H9 (cell line): ENCODE data around the gene GLDC. TPM values are rescaled to one million over a fixed set of nuclear protein-coding genes. Genes with fewer than 3 reads are reported as not detected.

Experiments
- DNase-seq: peaks from one replicate; pipeline ENCODE4 v3.0.0-alpha.2; 2017
- H2AFZ ChIP-seq: one replicate; pipeline ENCODE4 v1.6.1; 2013; ENCODE audit warnings: mild to moderate bottlenecking, low read length, control low read depth, moderate library complexity
- H2AK5ac ChIP-seq: 2 replicates; pipeline ENCODE4 v1.6.1; 2013; ENCODE audit warnings: low read length, control low read depth, mixed read lengths; ENCODE audit not compliant: insufficient read length
- H2BK120ac ChIP-seq: one replicate; pipeline ENCODE4 v1.6.1; 2013; ENCODE audit warnings: low read depth, mild to moderate bottlenecking, low read length, control low read depth, inconsistent platforms; ENCODE audit not compliant: poor library complexity, severe bottlenecking
- H2BK12ac ChIP-seq: 2 replicates; pipeline ENCODE4 v1.6.1; 2013; ENCODE audit warnings: low read length, control low read depth, mixed read lengths, low read depth; ENCODE audit not compliant: insufficient read length
- H2BK15ac ChIP-seq: 2 replicates; pipeline ENCODE4 v1.6.1; 2013; ENCODE audit warnings: low read depth, low read length, control low read depth
- H2BK20ac ChIP-seq: one replicate; pipeline ENCODE4 v1.6.1; 2013; ENCODE audit warnings: low read depth, mild to moderate bottlenecking, low read length, control low read depth, inconsistent platforms; ENCODE audit not compliant: poor library complexity, severe bottlenecking
- H2BK5ac ChIP-seq: 2 replicates; pipeline ENCODE4 v1.6.1; 2013; ENCODE audit warnings: low read length, control low read depth, mixed read lengths; ENCODE audit not compliant: insufficient read length
- H3K14ac ChIP-seq: 2 replicates; pipeline ENCODE4 v1.6.1; 2013; ENCODE audit warnings: low read length, control low read depth; ENCODE audit not compliant: insufficient read depth
- H3K18ac ChIP-seq: 2 replicates; pipeline ENCODE4 v1.6.1; 2013; ENCODE audit warnings: low read depth, mild to moderate bottlenecking, mixed read lengths, low read length, control low read depth; ENCODE audit not compliant: insufficient read length
- H3K23ac ChIP-seq: 2 replicates; pipeline ENCODE4 v1.6.1; 2013; ENCODE audit warnings: low read length, control low read depth, mixed read lengths, low read depth; ENCODE audit not compliant: insufficient read length
- H3K23me2 ChIP-seq: 2 replicates; pipeline ENCODE4 v1.6.1; 2013; ENCODE audit warnings: low read depth, mild to moderate bottlenecking, mixed read lengths, low read length, control low read depth; ENCODE audit not compliant: insufficient read length, poor library complexity, severe bottlenecking
- H3K27ac ChIP-seq: 2 replicates; pipeline ENCODE4 v1.5.1; 2013; ENCODE audit warnings: low read length, control low read depth, mixed read lengths, low read depth; ENCODE audit not compliant: insufficient read length
- H3K27me3 ChIP-seq: 2 replicates; pipeline ENCODE4 v1.6.1; 2013; ENCODE audit warnings: low read length, control low read depth, inconsistent platforms; ENCODE audit not compliant: insufficient read depth
- H3K4ac ChIP-seq: 2 replicates; pipeline ENCODE4 v1.6.1; 2013; ENCODE audit warnings: low read depth, mild to moderate bottlenecking, control low read depth, inconsistent platforms, low read length, moderate library complexity
- H3K4me1 ChIP-seq: 2 replicates; pipeline ENCODE4 v1.6.1; 2013; ENCODE audit warnings: low read length, control low read depth, inconsistent platforms; ENCODE audit not compliant: insufficient read depth
- H3K4me2 ChIP-seq: 2 replicates; pipeline ENCODE4 v1.6.1; 2013; ENCODE audit warnings: low read length, control low read depth, mixed read lengths; ENCODE audit not compliant: insufficient read length, insufficient read depth
- H3K56ac ChIP-seq: 2 replicates; pipeline ENCODE4 v1.6.1; 2013; ENCODE audit warnings: low read depth, mild to moderate bottlenecking, mixed read lengths, low read length, control low read depth; ENCODE audit not compliant: insufficient read length
- H3K79me1 ChIP-seq: 2 replicates; pipeline ENCODE4 v1.6.1; 2013; ENCODE audit warnings: low read depth, mild to moderate bottlenecking, moderate library complexity, low read length, control low read depth, inconsistent platforms; ENCODE audit not compliant: insufficient read depth, poor library complexity, severe bottlenecking
- H3K79me2 ChIP-seq: 2 replicates; pipeline ENCODE4 v1.6.1; 2013; ENCODE audit warnings: low read length, control low read depth, inconsistent platforms; ENCODE audit not compliant: insufficient read depth
- H3K9ac ChIP-seq: 2 replicates; pipeline ENCODE4 v1.6.1; 2013; ENCODE audit warnings: low read length, control low read depth, mixed read lengths; ENCODE audit not compliant: insufficient read length; ENCODE audit errors: extremely low read depth
- H3K9me3 ChIP-seq: one replicate; pipeline ENCODE4 v1.6.1; 2013; ENCODE audit warnings: low read depth, low read length, inconsistent platforms; ENCODE audit not compliant: control insufficient read depth
- H3T11ph ChIP-seq: one replicate; pipeline ENCODE4 v1.6.1; 2013; ENCODE audit warnings: mild to moderate bottlenecking, low read length, control low read depth, inconsistent platforms
- H4K20me1 ChIP-seq: one replicate; pipeline ENCODE4 v1.6.1; 2013; ENCODE audit not compliant: control insufficient read depth, insufficient read length, insufficient read depth
- H4K5ac ChIP-seq: 2 replicates; pipeline ENCODE4 v1.6.1; 2013; ENCODE audit warnings: low read depth, mild to moderate bottlenecking, mixed read lengths, low read length, control low read depth; ENCODE audit not compliant: insufficient read length
- H4K8ac ChIP-seq: replicated peaks from 2 replicates; pipeline ENCODE4 v1.6.1; 2013; ENCODE audit warnings: low read length, control low read depth, mixed read lengths, low read depth; ENCODE audit not compliant: insufficient read length
- H4K91ac ChIP-seq: 2 replicates; pipeline ENCODE4 v1.6.1; 2013; ENCODE audit warnings: low read depth, mild to moderate bottlenecking, moderate library complexity, mixed read lengths, low read length, control low read depth; ENCODE audit not compliant: insufficient read length
- H3K27ac Mint-ChIP-seq, 3 experiments: 2 replicates in 2 of 3; 3 replicates in 1 of 3; pipeline ENCODE4 v1.8.0; 2020 to 2021; ENCODE audit warnings: mixed read lengths in 3 of 3, mild to moderate bottlenecking in 1 of 3, moderate library complexity in 1 of 3
- H3K27me3 Mint-ChIP-seq: 2 replicates; pipeline ENCODE4 v1.8.0; 2021; ENCODE audit warnings: low read depth, mild to moderate bottlenecking, moderate library complexity, mixed read lengths
- H3K36me3 Mint-ChIP-seq, 3 experiments: 2 replicates in 2 of 3; 3 replicates in 1 of 3; pipeline ENCODE4 v1.8.0; 2020 to 2021; ENCODE audit warnings: low read depth in 3 of 3, mixed read lengths in 3 of 3; ENCODE audit not compliant: insufficient read depth in 1 of 3
- H3K4me1 Mint-ChIP-seq, 2 experiments: 2 replicates each; pipeline ENCODE4 v1.8.0; 2020; ENCODE audit warnings: mixed read lengths in 2 of 2
- H3K4me3 Mint-ChIP-seq, 2 experiments: 2 replicates in 1 of 2; 3 replicates in 1 of 2; pipeline ENCODE4 v1.8.0; 2020 to 2021; ENCODE audit warnings: mild to moderate bottlenecking in 2 of 2, mixed read lengths in 2 of 2, moderate library complexity in 1 of 2
- H3K9me3 Mint-ChIP-seq, 2 experiments: 2 replicates in 1 of 2; 3 replicates in 1 of 2; pipeline ENCODE4 v1.8.0; 2020; ENCODE audit warnings: mild to moderate bottlenecking in 2 of 2, mixed read lengths in 2 of 2, moderate library complexity in 1 of 2
- whole genome bisulfite sequencing: extraction: QIAGEN DNeasy Blood & Tissue Kit; methylation state at CpG from one replicate; pipeline ENCODE4 v1.1.7; 2013; ENCODE audit warnings: missing lambda C conversion rate, low lambda C conversion rate, mixed read lengths; ENCODE audit not compliant: insufficient read length; ENCODE audit errors: extremely low coverage; 5-methylcytosine and 5-hydroxymethylcytosine counted together
- total RNA-seq: library from RNA; stranded (reverse); gene quantifications from 2 replicates; pipeline ENCODE4 v1.2.1, GENCODE V29; 2021
- TF ChIP-seq, protein P1 (sequence below): fragments of 200-600 bp; sonication (generic); conservative IDR thresholded peaks from 3 replicates; pipeline ENCODE4 v1.8.0; 2021; ENCODE audit warnings: antibody characterized with exemption, mild to moderate bottlenecking

GLDC gene
- total RNA-seq, 1 experiment from 2014 or later: 74.4 TPM

DNA sequence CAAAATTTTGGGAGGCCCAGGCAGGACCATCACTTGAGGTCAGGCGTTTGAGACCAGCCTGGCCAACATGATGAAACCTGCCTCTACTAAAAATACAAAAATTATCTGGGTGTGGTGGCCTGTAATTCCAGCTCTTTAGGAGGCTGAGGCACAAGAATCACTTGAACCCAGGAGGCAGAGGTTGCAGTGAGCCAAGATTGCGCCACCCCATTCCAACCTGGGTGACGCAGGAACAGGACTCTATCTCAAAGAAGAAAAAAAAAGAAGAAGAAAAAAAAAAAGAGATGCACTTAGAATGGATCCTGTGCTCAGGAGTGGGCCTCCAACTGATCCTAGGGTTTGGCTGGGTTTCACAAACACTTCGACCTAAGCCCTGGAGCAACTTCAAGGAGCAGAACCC lies 45.1 kb downstream of the GLDC start:
- Histone ChIP-seq H2BK120ac (no peak overlapping the region), H3K79me2 (no peaks in the 10 kb centered on the region), H4K8ac (no peak overlapping the region), H3K4ac (no peak overlapping the region), H2AK5ac (no peak overlapping the region), H3K56ac (no peak overlapping the region), H2BK15ac (no peak overlapping the region), H2BK12ac (no peak overlapping the region), H3K4me2 (no peak overlapping the region), H2BK20ac (no peak overlapping the region), H3K23me2 (no peaks in the 10 kb centered on the region), H3K9me3 (no peaks in the 10 kb centered on the region), H3K27me3 (no peaks in the 10 kb centered on the region), H4K5ac (no peak overlapping the region), H3K14ac (no peak overlapping the region), H3K18ac (no peak overlapping the region), H2BK5ac (no peak overlapping the region), H3K23ac (no peak overlapping the region), H3K27ac (no peak overlapping the region), H3T11ph (no peak overlapping the region), H2AFZ (no peak overlapping the region), H3K9ac (no peak overlapping the region), H3K4me1 (no peaks in the 10 kb centered on the region), H3K79me1 (no peaks in the 10 kb centered on the region), H4K91ac (no peak overlapping the region), H4K20me1 (no peaks in the 10 kb centered on the region)
- peak overlapping the region in 1 of 3 experiments; percentile 40; a peak in 1 of 7 replicates for H3K27ac Mint-ChIP-seq
- no peaks in the 10 kb centered on the region for H3K4me1 Mint-ChIP-seq
- TF ChIP-seq, protein P1, sequence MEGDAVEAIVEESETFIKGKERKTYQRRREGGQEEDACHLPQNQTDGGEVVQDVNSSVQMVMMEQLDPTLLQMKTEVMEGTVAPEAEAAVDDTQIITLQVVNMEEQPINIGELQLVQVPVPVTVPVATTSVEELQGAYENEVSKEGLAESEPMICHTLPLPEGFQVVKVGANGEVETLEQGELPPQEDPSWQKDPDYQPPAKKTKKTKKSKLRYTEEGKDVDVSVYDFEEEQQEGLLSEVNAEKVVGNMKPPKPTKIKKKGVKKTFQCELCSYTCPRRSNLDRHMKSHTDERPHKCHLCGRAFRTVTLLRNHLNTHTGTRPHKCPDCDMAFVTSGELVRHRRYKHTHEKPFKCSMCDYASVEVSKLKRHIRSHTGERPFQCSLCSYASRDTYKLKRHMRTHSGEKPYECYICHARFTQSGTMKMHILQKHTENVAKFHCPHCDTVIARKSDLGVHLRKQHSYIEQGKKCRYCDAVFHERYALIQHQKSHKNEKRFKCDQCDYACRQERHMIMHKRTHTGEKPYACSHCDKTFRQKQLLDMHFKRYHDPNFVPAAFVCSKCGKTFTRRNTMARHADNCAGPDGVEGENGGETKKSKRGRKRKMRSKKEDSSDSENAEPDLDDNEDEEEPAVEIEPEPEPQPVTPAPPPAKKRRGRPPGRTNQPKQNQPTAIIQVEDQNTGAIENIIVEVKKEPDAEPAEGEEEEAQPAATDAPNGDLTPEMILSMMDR: no peak
- no peak overlapping the region for H3K4me3 Mint-ChIP-seq
- H3K36me3 Mint-ChIP-seq: peaks cover 46 to 68% (median 67%) of the 10 kb centered on the region in 3 experiments
- no CpG with 5 or more reads among the region's 4 CpGs for WGBS
- no peaks in the 10 kb centered on the region for H3K9me3 Mint-ChIP-seq
- no peak for DNase-seq
- no peaks in the 10 kb centered on the region; the same call in 1 of the 2 replicates for H3K27me3 Mint-ChIP-seq
